Esophagus squamous epithelium (tissue), 5 donors: ENCODE data around the gene GDPD5. TPM values are rescaled to one million over a fixed set of nuclear protein-coding genes. Genes with fewer than 3 reads are reported as not detected.

ENCODE experiments used
- DNase-seq: peaks from one replicate; lab custom pipeline; 2025; lab: John Stamatoyannopoulos, UW
- H3K27ac ChIP-seq, 4 donors: fragments of 200-600 bp; sonication (generic); one replicate each; pipeline ENCODE4 v1.5.1; 2016 to 2019; ENCODE audit warnings: mild to moderate bottlenecking in 1 of 4
- H3K27me3 ChIP-seq, 4 donors: fragments of 200-600 bp; sonication (generic); 1 replicate in 3 of 4; 2 replicates in 1 of 4; pipeline versions ENCODE4 v1.5.1 to v1.6.0; 2017 to 2021; ENCODE audit warnings: antibody characterized with exemption in 1 of 4
- H3K36me3 ChIP-seq, 3 donors: fragments of 200-600 bp; sonication (generic); one replicate each; pipeline ENCODE4 v1.5.1; 2016 to 2019
- H3K4me1 ChIP-seq, 3 donors: fragments of 200-600 bp; sonication (generic); one replicate each; pipeline ENCODE4 v1.5.1; 2017 to 2019
- H3K4me3 ChIP-seq, 4 donors: fragments of 200-600 bp; sonication (generic); 1 replicate in 3 of 4; 2 replicates in 1 of 4; pipeline ENCODE4 v1.5.1; 2016 to 2019; ENCODE audit warnings: mild to moderate bottlenecking in 2 of 4, moderate library complexity in 1 of 4
- H3K9me3 ChIP-seq, 3 donors: fragments of 200-600 bp; sonication (generic); one replicate each; pipeline ENCODE4 v1.5.1; 2016 to 2019
- CTCF ChIP-seq, 6 experiments: fragments of 450-650 bp in 4 of 6; fragments of 200-600 bp in 2 of 6; sonication (generic) in 2 of 6; IDR thresholded peaks; one replicate each; pipeline ENCODE4 v1.5.1; 2016 to 2019; ENCODE audit warnings: antibody characterized with exemption in 6 of 6, mild to moderate bottlenecking in 4 of 6, moderate library complexity in 4 of 6
- POLR2A ChIP-seq, 4 donors: fragments of 450-650 bp; IDR thresholded peaks; one replicate each; pipeline ENCODE4 v1.6.1; 2017; ENCODE audit warnings: antibody characterized with exemption in 4 of 4, mild to moderate bottlenecking in 4 of 4, moderate library complexity in 3 of 4
- WGBS, 2 donors: methylation state at CpG; one replicate each; pipeline ENCODE4 v1.1.5; 2018; 5-methylcytosine and 5-hydroxymethylcytosine counted together
- intact Hi-C: fragments of 100-400 bp; cut with DNase I; formaldehyde crosslinking; loops from one replicate; pipeline ENCODE4 v1.15.0; 2022
- total RNA-seq, 4 donors: library from RNA; depleted of rRNA; stranded (reverse); fragments of >200 nt; gene quantifications; one replicate each; pipeline ENCODE4 v1.1.0, GENCODE V29; 2016
- donor health status: DM: yes; HTN: yes; CAD: no.

Gene GDPD5
- total RNA-seq, 4 donors from 2014 or later = 0.57 to 2.3 (median 1.6) TPM

GRCh38 chr11:75518204-75518549 lies 7.6 kb downstream of the GDPD5 start:
- H3K4me3 ChIP-seq = no peak overlapping the region
- H3K4me1 ChIP-seq = peaks cover 0 to 1% (median 0%) of the 10 kb centered on the region in 3 donors
- H3K27me3 ChIP-seq = peaks cover 0 to 7% (median 0%) of the 10 kb centered on the region in 4 donors
- H3K36me3 ChIP-seq = no peaks in the 10 kb centered on the region
- intact Hi-C loops = no loop called here
- DNase-seq = no peak
- WGBS, 2 donors = 70 to 81% methylated on average over 2 of the region's 3 CpGs
- H3K9me3 ChIP-seq = no peaks in the 10 kb centered on the region
- TF ChIP-seq POLR2A (IDR thresholded peaks at IDR 0.05) (no peak), CTCF (IDR thresholded peaks at IDR 0.05) (no peak)
- H3K27ac ChIP-seq = no peak overlapping the region

- TF ChIP-seq POLR2A (IDR thresholded peaks at IDR 0.05) (no peak), CTCF (IDR thresholded peaks at IDR 0.05) (no peak)
- H3K9me3 ChIP-seq = no peaks in the 10 kb centered on the region
- no peak overlapping the region for H3K27ac ChIP-seq
- DNase-seq = no peak
- WGBS, 2 donors = 84% methylated on average over 4 to 7 of the region's 7 CpGs
- H3K36me3 ChIP-seq = no peaks in the 10 kb centered on the region
- H3K4me3 ChIP-seq = no peak overlapping the region
- no peaks in the 10 kb centered on the region for H3K4me1 ChIP-seq
- intact Hi-C loops = no loop called here
- H3K27me3 ChIP-seq = no peaks in the 10 kb centered on the region
Observed at GRCh38 chr11:75516886-75517285, 8.9 kb downstream of the GDPD5 start.

GRCh38 chr11:75516140-75516539 lies 9.6 kb downstream of the GDPD5 start:
- no peaks in the 10 kb centered on the region for H3K9me3 ChIP-seq
- 92 to 100% methylated on average over 3 of the region's 3 CpGs for WGBS, 2 donors
- TF ChIP-seq CTCF (IDR thresholded peaks at IDR 0.05) (no peak), POLR2A (IDR thresholded peaks at IDR 0.05) (no peak)

GRCh38 chr11:75514596-75514995 lies 11.1 kb downstream of the GDPD5 start:
- Histone ChIP-seq H3K9me3 (no peaks in the 10 kb centered on the region), H3K27ac (no peak overlapping the region), H3K36me3 (no peaks in the 10 kb centered on the region), H3K4me3 (no peak overlapping the region), H3K4me1 (no peaks in the 10 kb centered on the region), H3K27me3 (no peaks in the 10 kb centered on the region)
- no peak for DNase-seq
- TF ChIP-seq POLR2A (IDR thresholded peaks at IDR 0.05) = no peak
- no peak for TF ChIP-seq CTCF (IDR thresholded peaks at IDR 0.05)
- intact Hi-C loops = no loop called here

More at GRCh38 chr11:75516140-75516539, 9.6 kb downstream of the GDPD5 start:
- no peaks in the 10 kb centered on the region for H3K36me3 ChIP-seq
- intact Hi-C loops = no loop called here
- no peak overlapping the region for H3K4me3 ChIP-seq
- no peak for DNase-seq
- H3K27ac ChIP-seq = no peak overlapping the region
- no peaks in the 10 kb centered on the region for H3K4me1 ChIP-seq
- H3K27me3 ChIP-seq = no peaks in the 10 kb centered on the region

- H3K36me3 ChIP-seq = no peaks in the 10 kb centered on the region
- DNase-seq = no peak
- H3K4me1 ChIP-seq = no peaks in the 10 kb centered on the region
- intact Hi-C loops = no loop called here
- H3K4me3 ChIP-seq = no peak overlapping the region
- no peak overlapping the region for H3K27ac ChIP-seq
- 53 to 54% methylated on average over 3 to 5 of the region's 5 CpGs for WGBS, 2 donors
- TF ChIP-seq POLR2A (IDR thresholded peaks at IDR 0.05) (no peak), CTCF (IDR thresholded peaks at IDR 0.05) (no peak)
- no peaks in the 10 kb centered on the region for H3K9me3 ChIP-seq
- H3K27me3 ChIP-seq = no peaks in the 10 kb centered on the region
Observed at GRCh38 chr11:75513250-75513649, 12.5 kb downstream of the GDPD5 start.
